HG02981 (cell line): Measurements from ENCODE around the gene DCAF16.

ENCODE experiments used
- ATAC-seq: cut with Tn5 transposase; IDR thresholded peaks from one replicate; pipeline ENCODE4 v1.9.1; 2021; ENCODE audit warnings: mild to moderate bottlenecking, moderate library complexity; ENCODE audit not compliant: unreplicated experiment

The DCAF16 gene

DNA sequence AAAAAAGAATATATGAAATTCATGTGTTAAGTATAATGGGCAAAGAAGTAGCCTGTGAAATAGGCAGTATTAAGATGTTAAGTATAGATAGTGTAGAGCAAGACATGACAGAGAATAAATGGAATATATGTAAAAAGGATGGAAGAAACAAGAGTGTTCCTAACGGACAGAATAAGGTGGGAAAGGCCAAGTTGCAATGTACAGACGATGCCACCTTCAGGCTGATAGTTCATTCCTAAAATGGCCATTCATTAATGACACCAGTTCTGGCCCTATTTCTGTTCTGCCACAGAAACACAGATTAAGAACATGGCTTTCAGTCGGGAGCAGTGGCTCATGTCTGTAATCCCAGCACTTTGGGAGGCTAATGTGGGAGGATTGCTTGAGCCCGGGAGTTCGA lies 24.7 kb downstream of the DCAF16 start:
- ATAC-seq: no peak

DNA sequence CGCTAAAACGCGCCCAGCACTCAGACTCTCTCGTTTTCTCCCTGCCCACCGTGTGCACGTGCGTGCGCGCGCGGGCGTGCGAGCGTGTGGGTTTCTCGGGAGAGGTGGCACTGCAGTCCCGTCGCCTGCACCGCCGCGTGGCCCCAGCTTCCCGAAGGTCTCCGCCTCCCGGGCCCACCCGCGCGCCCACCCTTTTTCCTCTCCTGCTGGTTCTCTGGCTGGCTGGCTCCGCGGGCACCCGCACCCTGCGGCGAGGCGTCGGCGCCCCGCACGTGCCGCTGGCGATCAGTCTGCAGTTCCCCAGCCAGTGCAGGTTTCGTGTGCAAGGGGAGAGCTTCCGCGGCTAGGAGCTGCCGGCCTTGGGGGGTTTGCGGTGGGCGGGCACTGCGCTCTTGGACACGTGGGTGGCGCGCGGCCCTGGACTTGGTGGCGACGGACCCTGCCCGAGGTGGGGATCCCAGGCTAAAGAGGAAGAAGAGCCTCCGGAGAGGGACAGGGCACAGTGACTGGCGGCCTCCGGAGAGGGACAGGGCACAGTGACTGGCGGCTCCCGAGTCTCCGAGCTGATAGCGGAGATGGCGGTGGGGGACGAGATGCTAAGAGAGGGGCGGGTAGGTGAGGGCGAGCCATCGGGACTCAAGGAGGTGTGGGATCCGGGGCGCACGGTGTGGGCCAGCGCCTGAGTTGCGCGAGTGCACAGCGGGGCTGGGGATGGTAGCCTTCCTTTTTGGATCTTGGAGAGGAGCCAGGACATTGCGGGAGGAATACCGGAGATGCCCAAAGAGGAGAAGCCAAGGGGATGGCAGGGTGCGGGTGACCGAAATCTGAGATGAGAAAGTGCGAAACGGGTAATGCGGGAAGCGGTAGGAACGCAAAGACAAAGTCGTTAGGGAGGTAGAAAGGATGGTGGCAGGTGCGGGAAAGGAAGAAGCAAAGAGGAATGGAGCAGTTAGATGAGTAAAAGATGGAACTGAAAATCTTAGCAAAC lies 29.0 kb downstream of the DCAF16 start, which contains the start of gene FAM184B:
Gene FAM184B (minus strand): TSS at position 322 of the 988 bp plus-strand sequence. CDS start 322 bp downstream, outside the sequence.
- ATAC-seq: no peak

GRCh38 chr4:17780501-17781299 lies 29.9 kb downstream of the DCAF16 start:
- no peak for ATAC-seq

DNA sequence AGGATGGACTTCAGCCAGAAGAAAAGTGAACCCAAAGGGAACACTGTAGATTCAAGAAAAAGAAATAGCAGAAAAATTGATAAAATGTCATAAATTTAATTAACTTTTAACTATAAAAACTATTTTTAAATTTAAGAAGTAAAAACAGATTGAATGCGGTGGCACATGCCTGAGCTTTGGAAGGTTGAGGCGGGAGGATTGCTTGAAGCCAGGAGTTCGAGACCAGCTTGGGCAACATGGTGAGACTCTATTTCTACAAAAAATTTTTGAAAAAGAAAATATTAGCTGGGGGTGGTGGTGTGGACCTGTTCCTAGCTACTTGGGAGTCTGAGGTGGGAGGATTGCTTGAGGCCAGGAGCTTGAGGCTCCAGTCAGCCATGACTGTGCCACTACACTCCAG lies 32.1 kb downstream of the DCAF16 start:
- ATAC-seq: no peak

DNA sequence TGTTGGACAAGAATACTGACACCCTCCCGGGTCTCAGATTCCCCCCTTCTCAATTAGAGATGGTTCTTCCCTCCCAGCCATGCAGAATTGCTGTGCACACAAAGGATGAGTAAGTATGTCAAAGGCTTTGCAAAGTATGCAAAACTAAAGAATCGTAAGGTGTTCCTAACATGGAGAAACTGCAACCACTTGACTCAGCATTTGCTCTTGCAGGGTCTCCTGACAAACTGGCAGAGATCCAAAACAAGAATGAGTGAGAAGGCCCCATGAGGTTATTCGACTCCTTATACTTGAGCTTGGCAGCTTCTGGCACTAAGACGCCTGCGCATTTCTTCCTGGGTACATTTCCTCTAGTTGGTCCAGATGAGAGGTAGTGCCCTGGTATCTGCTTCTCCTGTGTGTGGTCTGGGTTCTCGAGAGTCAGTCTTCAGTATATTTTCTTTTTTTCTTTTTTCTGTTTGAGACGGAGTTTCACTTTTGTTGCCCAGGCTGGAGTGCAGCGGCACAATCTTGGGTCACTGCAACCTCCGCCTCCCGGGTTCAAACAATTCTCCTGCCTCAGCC lies 37.3 kb downstream of the DCAF16 start:
- ATAC-seq: no peak

GRCh38 chr4:17771284-17771908 lies 39.2 kb downstream of the DCAF16 start:
- no peak for ATAC-seq

GRCh38 chr4:17770845-17771244 lies 39.7 kb downstream of the DCAF16 start:
- no peak for ATAC-seq

- no peak for ATAC-seq
Measured at GRCh38 chr4:17769406-17770174, 41.0 kb downstream of the DCAF16 start.

DNA sequence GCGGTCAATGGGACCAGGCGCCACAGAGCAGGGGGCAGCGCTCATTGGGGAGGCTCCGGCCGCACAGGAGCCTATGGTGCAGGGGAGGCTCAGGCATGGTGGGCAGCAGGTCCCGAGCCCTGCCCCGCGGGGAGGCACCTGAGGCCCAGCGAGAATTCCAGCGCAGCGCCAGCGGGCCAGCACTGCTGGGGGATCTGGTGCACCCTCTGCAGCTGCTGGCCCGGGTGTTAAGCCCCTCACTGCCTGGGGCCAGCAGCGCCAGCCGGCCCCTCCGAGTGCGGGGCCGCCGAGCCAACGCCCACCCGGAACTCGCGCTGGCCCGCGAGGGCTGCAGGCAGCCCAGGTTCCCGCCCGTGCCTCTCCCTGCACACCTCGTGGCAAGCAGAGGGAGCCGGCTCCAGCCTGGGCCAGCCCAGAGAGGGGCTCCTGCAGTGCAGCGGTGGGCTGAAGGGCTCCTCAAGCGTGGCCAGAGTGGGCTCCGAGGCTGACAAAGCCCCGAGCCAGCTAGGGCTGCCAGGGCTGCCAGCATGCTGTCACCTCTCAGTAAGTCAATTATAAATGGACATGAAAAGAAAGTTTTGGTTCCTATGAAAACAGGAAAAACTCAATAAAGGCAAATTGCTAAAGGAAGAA lies 43.6 kb downstream of the DCAF16 start:
- ATAC-seq: no peak

GRCh38 chr4:17765514-17766286 lies 44.9 kb downstream of the DCAF16 start:
- ATAC-seq: no peak

GRCh38 chr4:17763931-17764330 lies 46.6 kb downstream of the DCAF16 start:
- no peak for ATAC-seq

- ATAC-seq: no peak
Measured at GRCh38 chr4:17763416-17763815, 47.1 kb downstream of the DCAF16 start.

DNA sequence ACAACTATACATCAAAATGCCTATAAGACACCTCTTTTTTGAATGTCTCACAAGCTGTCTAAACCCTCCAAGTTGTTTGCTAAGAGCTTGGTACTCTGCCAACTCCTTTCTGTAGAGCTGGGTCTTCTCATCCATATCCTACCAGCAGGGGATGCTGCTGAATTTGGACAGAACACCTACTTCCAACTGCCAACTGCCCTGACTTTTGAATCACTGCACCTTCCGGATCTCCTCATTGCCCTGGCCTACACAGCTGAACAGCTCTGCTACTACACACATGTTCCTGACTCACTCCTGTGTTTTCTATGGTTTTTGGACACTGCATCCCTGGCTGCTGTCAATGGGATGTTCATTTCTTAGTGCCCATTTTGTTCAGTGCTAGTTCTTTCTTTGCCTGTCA lies 47.8 kb downstream of the DCAF16 start:
- ATAC-seq: no peak

DNA sequence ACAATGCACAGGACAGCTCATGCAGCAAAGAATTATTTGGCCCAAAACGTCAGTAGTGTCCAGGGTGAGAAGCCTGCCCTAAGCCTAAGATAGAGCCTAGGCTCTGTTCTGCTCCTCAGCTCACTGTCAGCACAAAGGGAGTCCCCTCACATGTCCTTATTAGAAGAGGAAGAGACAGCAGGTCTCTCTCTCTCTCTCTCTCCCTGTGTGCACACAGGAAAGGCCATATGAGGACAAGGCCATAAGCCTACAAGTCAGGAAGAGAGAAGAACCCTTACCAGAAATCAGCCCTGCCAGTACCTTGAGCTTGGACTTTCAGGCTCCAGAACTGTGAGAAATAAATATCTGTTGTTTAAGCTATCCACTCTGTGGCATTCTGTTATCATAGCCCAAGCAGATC lies 49.5 kb downstream of the DCAF16 start:
- ATAC-seq: no peak

GRCh38 chr4:17760626-17761025 lies 49.9 kb downstream of the DCAF16 start:
- ATAC-seq: no peak

GRCh38 chr4:17758485-17758884 lies 52.1 kb downstream of the DCAF16 start:
- no peak for ATAC-seq

DNA sequence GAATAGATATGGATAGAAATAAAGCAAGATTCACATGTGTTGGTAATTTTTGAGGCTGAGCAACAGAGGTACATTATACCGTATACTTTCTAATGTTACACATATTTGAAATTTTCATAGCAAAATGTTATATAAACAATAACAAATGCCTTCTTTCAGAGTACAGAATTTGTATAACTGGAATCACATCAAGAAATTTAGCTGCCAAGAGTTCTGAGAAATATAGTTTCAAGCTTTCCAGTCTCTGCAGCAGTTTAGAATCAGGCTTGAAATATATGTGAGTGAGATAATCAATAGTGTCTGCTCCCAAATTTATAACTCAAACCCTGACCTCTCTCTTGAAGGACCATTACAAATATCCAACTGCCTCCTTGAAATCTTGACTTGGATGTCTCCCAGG lies 52.9 kb downstream of the DCAF16 start:
- ATAC-seq: no peak

- ATAC-seq: no peak
Measured at GRCh38 chr4:17753646-17754045, 56.9 kb downstream of the DCAF16 start.
